ENCODE data around the gene OR51L1. TPM values are rescaled to one million over a fixed set of nuclear protein-coding genes. Genes with fewer than 3 reads are reported as not detected.

Gene OR51L1
- total and polyA plus RNA-seq, 2 experiments from 2014 or later, result not detected

DNA sequence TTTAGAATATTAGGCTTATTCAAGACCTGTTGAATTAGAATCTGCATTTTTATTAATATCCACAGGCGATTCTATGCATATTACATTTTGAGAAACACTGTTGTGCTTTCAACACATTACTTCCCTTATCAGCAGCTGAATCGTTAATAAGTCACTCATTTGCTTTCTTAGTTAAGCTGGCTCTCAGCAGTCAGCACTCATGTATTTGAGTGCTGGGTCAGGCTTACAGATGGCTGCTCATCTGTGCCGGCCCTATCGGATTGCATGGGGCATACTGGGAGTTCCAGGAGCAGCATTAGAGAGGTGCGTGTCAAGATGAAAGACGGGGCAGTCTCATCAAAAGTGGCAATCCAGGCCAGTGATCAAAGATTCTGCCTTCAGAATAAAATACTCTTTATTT, 10.8 kb upstream of the OR51L1 start:
- Histone ChIP-seq H3K27ac (no peak overlapping the region), H3K4me1 (ENCODE audit: insufficient read depth) (no peaks in the 10 kb centered on the region), H3K9ac (no peak overlapping the region), H3K36me3 (ENCODE audit: low read depth) (no peaks in the 10 kb centered on the region), H3F3A (ENCODE audit: insufficient read depth) (no peaks in the 10 kb centered on the region), H3K79me2 (ENCODE audit: insufficient read depth) (no peaks in the 10 kb centered on the region), H3K4me2 (ENCODE audit: unreplicated experiment) (no peak overlapping the region), H2AFZ (no peak overlapping the region), H4K20me1 (ENCODE audit: insufficient read depth) (no peaks in the 10 kb centered on the region), H3K9me3 (ENCODE audit: low read depth) (no peaks in the 10 kb centered on the region), H3K4me3 (no peak overlapping the region), H3K27me3 (replicated peaks; ENCODE audit: insufficient read depth) (no peaks in the 10 kb centered on the region), H3K9me2 (ENCODE audit: insufficient read depth) (no peaks in the 10 kb centered on the region)
- in situ Hi-C loops (cut with MboI), result loop anchor here (25.0 kb wide), 1 partner anchor 797 kb away; no protein-coding TSS in a partner anchor
- WGBS, 2 experiments (ENCODE audit: low coverage in 1 of 2, low lambda C conversion rate in 2 of 2, missing lambda C conversion rate in 2 of 2), result 9 to 14% methylated on average over 6 of the region's 6 CpGs
- DNase-seq, result no peak
- TF ChIP-seq EZH2phosphoT487 (IDR thresholded peaks at IDR 0.05; ENCODE audit: insufficient read depth, low read depth) (no peak), EZH2 (IDR thresholded peaks at IDR 0.05; ENCODE audit: insufficient read depth, poor library complexity, severe bottlenecking) (no peak)

DNA sequence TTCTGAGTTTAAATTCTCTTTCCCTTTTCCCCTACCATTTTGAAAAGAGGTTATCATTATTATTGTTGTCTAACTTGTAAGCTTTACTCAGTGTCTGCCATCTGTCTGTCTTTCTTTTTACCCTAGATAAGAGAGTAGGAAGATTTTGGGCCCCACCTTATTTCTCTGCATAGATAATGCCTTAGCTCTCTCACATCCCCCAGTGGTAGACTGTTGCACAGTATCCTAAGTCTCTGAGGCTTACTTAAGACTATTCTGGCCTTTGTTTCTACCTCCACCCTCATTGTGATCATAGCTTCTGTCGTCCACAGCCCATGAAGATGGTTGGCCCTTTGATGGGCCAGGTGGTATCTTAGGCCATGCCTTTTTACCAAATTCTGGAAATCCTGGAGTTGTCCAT, 3.6 kb upstream of the OR51L1 start:
- H4K20me1 ChIP-seq (ENCODE audit: insufficient read depth), result no peaks in the 10 kb centered on the region
- H3K4me3 ChIP-seq, result no peak overlapping the region
- H3K79me2 ChIP-seq (ENCODE audit: insufficient read depth), result no peaks in the 10 kb centered on the region
- no peaks in the 10 kb centered on the region for H3K27me3 ChIP-seq (replicated peaks; ENCODE audit: insufficient read depth)
- H3K4me1 ChIP-seq (ENCODE audit: insufficient read depth), result no peaks in the 10 kb centered on the region
- in situ Hi-C loops (cut with MboI), result loop anchor here (25.0 kb wide), 1 partner anchor 804 kb away; no protein-coding TSS in a partner anchor
- no peaks in the 10 kb centered on the region for H3K9me2 ChIP-seq (ENCODE audit: insufficient read depth)
- TF ChIP-seq EZH2phosphoT487 (IDR thresholded peaks at IDR 0.05; ENCODE audit: insufficient read depth, low read depth), result no peak
- no peak for TF ChIP-seq EZH2 (IDR thresholded peaks at IDR 0.05; ENCODE audit: insufficient read depth, poor library complexity, severe bottlenecking)
- H3K27ac ChIP-seq, result no peak overlapping the region
- no peaks in the 10 kb centered on the region for H3F3A ChIP-seq (ENCODE audit: insufficient read depth)
- 4 to 5% methylated on average over 1 of the region's 1 CpG for WGBS, 2 experiments (ENCODE audit: low coverage in 1 of 2, low lambda C conversion rate in 2 of 2, missing lambda C conversion rate in 2 of 2)
- H2AFZ ChIP-seq, result no peak overlapping the region
- H3K4me2 ChIP-seq (ENCODE audit: unreplicated experiment), result no peak overlapping the region
- H3K9me3 ChIP-seq (ENCODE audit: low read depth), result no peaks in the 10 kb centered on the region
- no peaks in the 10 kb centered on the region for H3K36me3 ChIP-seq (ENCODE audit: low read depth)
- H3K9ac ChIP-seq, result no peak overlapping the region
- DNase-seq, result peak; percentile 7

DNA sequence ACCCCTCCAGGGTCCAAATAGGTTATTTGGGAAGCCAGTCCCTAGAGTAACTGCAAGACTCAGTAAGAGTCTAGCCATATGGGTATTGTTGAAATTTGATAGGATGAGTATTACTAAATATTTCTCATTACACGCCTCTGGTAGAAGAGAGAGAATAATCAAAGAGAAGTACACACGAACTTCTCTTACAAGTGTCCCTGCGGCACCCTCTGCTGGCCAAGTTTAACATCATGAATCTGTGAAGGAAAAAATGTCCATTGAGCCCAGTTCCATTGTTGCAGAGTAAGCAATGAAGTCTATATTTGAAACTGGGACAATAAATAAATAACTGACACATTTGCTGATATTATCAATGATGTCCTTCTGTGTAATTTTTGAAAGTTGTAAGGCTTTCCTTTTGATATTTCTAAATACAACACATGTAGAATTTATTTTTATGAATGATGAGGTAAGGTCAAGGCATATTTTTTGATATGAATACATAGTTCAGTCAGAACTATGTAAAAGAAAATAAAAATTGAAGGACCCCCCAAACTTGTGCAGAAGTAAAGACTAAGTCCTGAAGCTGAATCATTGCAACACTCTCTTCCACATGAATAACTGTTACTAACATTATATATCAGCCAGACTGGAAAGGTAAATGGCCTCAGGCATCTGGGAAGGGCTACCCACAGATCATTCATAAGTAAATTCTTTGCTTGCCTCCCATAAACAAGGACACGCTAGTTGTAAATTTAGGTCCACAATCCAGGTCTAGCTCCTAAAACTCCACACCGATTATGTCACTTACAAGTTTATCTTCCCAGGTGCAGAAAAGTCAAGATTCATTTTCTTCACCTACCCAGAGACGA, 10.0 kb downstream of the OR51L1 start:
- Histone ChIP-seq H3K79me2 (ENCODE audit: insufficient read depth) (no peaks in the 10 kb centered on the region), H2AFZ (no peak overlapping the region), H3K4me2 (ENCODE audit: unreplicated experiment) (no peak overlapping the region), H3K36me3 (ENCODE audit: low read depth) (no peaks in the 10 kb centered on the region), H3K27me3 (replicated peaks; ENCODE audit: insufficient read depth) (peaks cover 6% of the 10 kb centered on the region; the same call in 1 of the 2 replicates), H4K20me1 (ENCODE audit: insufficient read depth) (no peaks in the 10 kb centered on the region), H3K4me3 (no peak overlapping the region), H3K4me1 (ENCODE audit: insufficient read depth) (no peaks in the 10 kb centered on the region), H3K9me3 (ENCODE audit: low read depth) (no peaks in the 10 kb centered on the region), H3K9ac (no peak overlapping the region), H3K27ac (no peak overlapping the region), H3F3A (ENCODE audit: insufficient read depth) (no peaks in the 10 kb centered on the region), H3K9me2 (ENCODE audit: insufficient read depth) (no peaks in the 10 kb centered on the region)
- WGBS, 2 experiments (ENCODE audit: low coverage in 1 of 2, low lambda C conversion rate in 2 of 2, missing lambda C conversion rate in 2 of 2), result 10 to 22% methylated on average over 6 of the region's 6 CpGs
- in situ Hi-C loops (cut with MboI), result loop anchor here (10.0 kb wide), 1 partner anchor 360 kb away; the partner anchor contains the start of gene OR51E1
- TF ChIP-seq EZH2 (IDR thresholded peaks at IDR 0.05; ENCODE audit: insufficient read depth, poor library complexity, severe bottlenecking), result no peak
- TF ChIP-seq EZH2phosphoT487 (IDR thresholded peaks at IDR 0.05; ENCODE audit: insufficient read depth, low read depth), result no peak
- peak; percentile 75 for DNase-seq

DNA sequence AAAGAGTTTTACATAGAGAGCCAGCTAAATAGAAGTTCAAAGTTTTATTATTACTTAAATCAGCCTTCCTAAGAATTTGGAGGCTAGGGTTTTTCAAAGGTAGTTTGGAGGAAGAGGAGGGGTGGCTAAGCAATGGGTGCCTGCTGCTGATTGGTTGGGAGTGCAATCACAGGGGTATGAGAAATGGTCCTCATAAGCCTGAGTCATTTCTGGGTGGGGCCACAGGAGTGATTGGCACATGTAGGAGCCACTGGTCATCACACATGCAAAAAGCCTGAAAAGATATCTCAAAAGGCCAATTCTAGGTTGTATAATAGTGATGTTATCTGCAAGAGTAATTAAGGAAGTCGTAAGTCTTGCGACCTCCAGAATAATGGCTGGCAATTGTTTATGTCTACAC, 12.9 kb downstream of the OR51L1 start:
- H3K9ac ChIP-seq, result no peak overlapping the region
- no peak overlapping the region for H3K27ac ChIP-seq
- H2AFZ ChIP-seq, result no peak overlapping the region
- 53 to 55% methylated on average over 2 of the region's 2 CpGs for WGBS, 2 experiments (ENCODE audit: low coverage in 1 of 2, low lambda C conversion rate in 2 of 2, missing lambda C conversion rate in 2 of 2)
- no peak overlapping the region for H3K4me2 ChIP-seq (ENCODE audit: unreplicated experiment)
- H3F3A ChIP-seq (ENCODE audit: insufficient read depth), result no peaks in the 10 kb centered on the region
- no peaks in the 10 kb centered on the region for H4K20me1 ChIP-seq (ENCODE audit: insufficient read depth)
- H3K4me3 ChIP-seq, result no peak overlapping the region
- peaks cover 3% of the 10 kb centered on the region; the same call in 1 of the 2 replicates for H3K27me3 ChIP-seq (replicated peaks; ENCODE audit: insufficient read depth)
- TF ChIP-seq EZH2phosphoT487 (IDR thresholded peaks at IDR 0.05; ENCODE audit: insufficient read depth, low read depth), result no peak
- TF ChIP-seq EZH2 (IDR thresholded peaks at IDR 0.05; ENCODE audit: insufficient read depth, poor library complexity, severe bottlenecking), result no peak
- no peaks in the 10 kb centered on the region for H3K9me3 ChIP-seq (ENCODE audit: low read depth)
- H3K9me2 ChIP-seq (ENCODE audit: insufficient read depth), result no peaks in the 10 kb centered on the region
- H3K36me3 ChIP-seq (ENCODE audit: low read depth), result no peaks in the 10 kb centered on the region
- no peaks in the 10 kb centered on the region for H3K4me1 ChIP-seq (ENCODE audit: insufficient read depth)
- peak; percentile 8 for DNase-seq
- no peaks in the 10 kb centered on the region for H3K79me2 ChIP-seq (ENCODE audit: insufficient read depth)
- in situ Hi-C loops (cut with MboI), result loop anchor here (10.0 kb wide), 1 partner anchor 363 kb away; the partner anchor contains the start of gene OR51E1

All from GM23248 (cell line).